ENCODE data around the gene BEST2. TPM values are rescaled to one million over a fixed set of nuclear protein-coding genes. Genes with fewer than 3 reads are reported as not detected.

BEST2 gene
- 0.24 to 0.35 TPM (median 0.28 TPM) in 4 of 5 replicates, not detected in the other for total RNA-seq (2022; extraction: Qiagen RNA extraction)

DNA sequence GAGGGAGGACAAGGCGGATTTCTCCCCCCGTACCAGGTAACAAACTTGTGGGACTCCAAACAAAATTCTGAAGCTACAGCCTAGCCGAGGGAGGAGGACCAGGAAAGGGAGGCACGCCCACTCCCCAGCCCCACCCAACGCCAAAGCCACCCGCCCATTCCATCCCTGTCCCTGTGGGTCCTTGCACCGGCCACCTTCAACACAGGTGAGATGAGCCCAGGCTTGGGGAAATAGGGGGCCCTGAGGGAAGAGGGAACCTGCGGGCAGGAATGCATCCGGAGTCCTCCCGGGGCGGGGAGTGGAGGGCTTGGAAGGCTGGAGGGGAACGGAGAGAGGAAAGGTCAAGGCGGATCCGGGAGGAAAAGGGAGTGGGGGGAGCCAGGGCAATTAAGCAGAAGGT is at the start of gene BEST2:
TSS of gene BEST2 (plus strand) at position 157 of the 400 bp plus-strand sequence. CDS start 802 bp downstream, outside the sequence.

DNA sequence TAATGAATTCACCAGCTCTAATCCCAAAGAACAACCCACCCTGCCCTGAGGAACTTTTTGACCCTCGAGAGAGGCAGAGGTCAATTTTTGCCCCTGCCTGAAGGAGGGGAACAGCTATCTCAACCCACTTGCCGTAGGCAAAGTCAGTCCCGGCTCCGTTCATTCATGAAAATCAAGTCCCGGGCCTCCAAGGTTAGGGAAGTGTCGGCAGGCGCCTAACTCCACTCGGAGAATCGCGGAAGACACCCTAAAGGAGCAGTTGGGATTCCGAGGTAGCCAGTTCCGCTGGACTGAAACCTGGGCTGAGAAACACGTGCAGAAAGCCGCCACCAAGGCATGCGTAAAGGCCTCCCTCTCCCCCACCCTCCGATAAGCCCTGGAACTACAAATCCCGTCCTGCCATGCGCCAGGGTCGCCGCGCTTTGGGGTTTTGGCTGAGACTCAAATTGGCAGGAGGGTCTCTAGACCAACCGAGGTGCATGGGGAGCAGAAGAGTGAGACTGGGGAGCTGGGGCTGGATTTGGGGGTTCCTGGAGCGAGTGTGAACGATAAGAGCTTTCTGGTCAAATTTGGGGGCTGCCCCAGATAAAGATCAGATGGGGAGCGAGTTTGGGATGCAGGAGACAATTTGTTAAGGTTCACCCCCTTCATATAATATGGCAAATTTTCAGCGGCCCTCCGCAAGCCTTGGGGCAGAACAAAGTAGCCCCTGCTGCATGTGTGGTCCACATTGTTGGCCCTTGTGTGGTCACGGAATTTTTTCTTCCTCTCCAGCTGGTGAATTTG is 27.8 kb upstream of the BEST2 start, which contains the start of gene TNPO2:
TSS of gene TNPO2 (minus strand) at position 292 of the 786 bp plus-strand sequence. CDS start 2,955 bp downstream, outside the sequence.

DNA sequence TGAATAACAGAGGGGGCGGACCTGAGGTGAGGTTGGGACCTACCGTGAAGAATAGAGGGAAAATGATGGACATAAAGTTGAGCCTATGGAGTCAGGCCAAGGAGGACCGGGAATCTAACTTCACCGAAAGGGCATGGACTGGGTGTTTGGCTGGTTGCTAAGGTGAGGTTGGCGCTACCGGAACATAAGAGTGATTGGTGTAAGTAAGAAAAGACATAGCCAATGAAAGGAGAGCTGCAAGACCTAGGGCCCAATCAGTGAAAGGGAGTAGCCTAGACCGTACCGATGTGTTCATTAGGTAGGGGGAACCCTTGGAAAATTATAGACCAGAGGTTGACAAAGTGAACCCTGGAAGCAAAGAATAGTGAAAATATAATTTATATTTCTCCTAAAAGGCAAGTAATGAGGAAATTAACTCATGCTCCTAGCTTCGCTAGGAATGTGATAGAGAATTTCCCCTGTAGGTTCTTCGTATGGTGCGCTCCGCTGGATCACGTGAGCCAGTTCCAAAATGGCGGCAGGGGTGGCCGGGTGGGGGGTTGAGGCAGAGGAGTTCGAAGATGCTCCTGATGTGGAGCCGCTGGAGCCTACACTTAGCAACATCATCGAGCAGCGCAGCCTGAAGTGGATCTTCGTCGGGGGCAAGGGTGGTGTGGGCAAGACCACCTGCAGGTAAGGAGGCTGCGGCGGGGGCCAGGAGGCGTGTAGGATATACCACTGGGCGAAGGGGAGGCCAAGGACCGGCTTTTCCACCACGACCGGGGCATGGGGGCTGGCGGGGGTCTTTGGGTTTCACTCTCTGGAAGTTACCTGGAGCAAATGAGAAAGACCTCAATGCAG is 14.4 kb upstream of the BEST2 start, which contains the start of gene GET3:
TSS of gene GET3 (plus strand) at position 503 of the 840 bp plus-strand sequence. CDS start at position 512, 9 bp downstream.

DNA sequence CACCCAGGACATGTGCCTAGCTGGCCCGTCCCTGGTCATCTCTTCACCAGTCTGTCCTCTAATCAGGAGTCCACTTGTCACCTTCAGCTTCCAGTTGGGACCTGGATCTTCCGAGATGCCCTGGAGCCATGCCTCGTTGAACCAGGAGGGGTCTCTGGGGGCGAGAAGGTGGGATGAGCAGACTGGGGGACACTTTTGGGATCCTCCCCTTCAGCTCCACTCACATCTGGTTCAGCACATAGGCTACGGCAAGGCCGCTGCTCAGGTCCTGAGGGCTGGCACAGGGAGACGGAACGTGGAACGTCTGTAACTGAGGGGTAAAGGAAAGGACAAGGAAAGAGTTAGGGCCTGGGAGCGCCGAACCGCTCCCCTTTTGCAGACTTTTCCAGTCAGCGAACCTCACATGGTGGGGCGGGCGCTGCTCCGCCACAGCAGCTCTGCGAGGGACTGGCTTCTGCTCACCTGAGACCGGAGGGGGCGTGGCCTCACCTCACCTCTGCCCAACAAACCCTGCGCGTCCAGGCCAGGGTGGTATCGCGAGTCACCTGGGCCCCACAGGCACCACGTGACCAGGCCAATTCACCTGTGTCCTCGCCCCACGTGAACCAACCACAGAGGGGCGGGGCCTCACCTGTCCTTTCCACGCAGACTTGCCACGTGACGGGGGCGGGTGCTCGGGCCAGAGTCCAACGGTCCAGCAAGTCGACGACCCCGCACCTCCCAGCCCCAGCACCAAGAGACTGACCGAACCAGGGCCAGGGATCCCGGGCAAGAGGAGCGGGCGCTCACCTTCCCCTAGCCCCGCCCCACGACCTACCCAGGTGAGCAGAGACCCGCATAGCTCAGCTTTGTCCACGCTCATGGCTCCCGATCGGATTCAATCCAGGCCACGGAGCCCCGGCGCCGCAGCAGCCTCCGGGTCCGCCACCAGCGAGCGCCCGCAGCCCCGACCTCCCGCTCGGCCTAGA is 23.3 kb downstream of the BEST2 start, which contains the start of gene HOOK2:
TSS of gene HOOK2 (minus strand) at position 965 of the 968 bp plus-strand sequence. CDS start at position 862, 103 bp downstream.

GRCh38 chr19:12791345-12792050 is 39.9 kb downstream of the BEST2 start, which contains the start of gene JUNB:
TSS of gene JUNB (plus strand) at chr19:12791486. CDS start at chr19:12791772, 286 bp downstream.

GRCh38 chr19:12801466-12802266 is 50.1 kb downstream of the BEST2 start, which contains the start of the genes PRDX2 and THSD8:
TSS of gene PRDX2 (minus strand) at chr19:12801800. CDS start at chr19:12801261, 539 bp downstream.
TSS of gene THSD8 (plus strand) at chr19:12802069. CDS start at chr19:12802072, 3 bp downstream.

GRCh38 chr19:12806242-12807081 is 54.9 kb downstream of the BEST2 start, which contains the start of gene RNASEH2A:
TSS of gene RNASEH2A (plus strand) at chr19:12806584. CDS start at chr19:12806674, 90 bp downstream.

Other genes starting within 250 kb of the BEST2 start
- 1.3 to 2.4 TPM (median 1.9 TPM) in 5 replicates for gene ZNF564, start 200.3 kb upstream of the BEST2 start, total RNA-seq (2022; extraction: Qiagen RNA extraction)
- gene ZNF490, start 141.0 kb upstream of the BEST2 start, total RNA-seq (2022; extraction: Qiagen RNA extraction): 0.34 to 0.89 TPM (median 0.70 TPM) in 5 replicates
- gene ZNF791, start 140.9 kb upstream of the BEST2 start, total RNA-seq (2022; extraction: Qiagen RNA extraction): 4.8 to 5.5 TPM (median 5.3 TPM) in 5 replicates
- gene MAN2B1, start 85.0 kb upstream of the BEST2 start, total RNA-seq (2022; extraction: Qiagen RNA extraction): 15.9 to 21.9 TPM (median 21.4 TPM) in 5 replicates
- 9.3 to 11.8 TPM (median 10.9 TPM) in 5 replicates for gene WDR83, start 85.0 kb upstream of the BEST2 start, total RNA-seq (2022; extraction: Qiagen RNA extraction)
- 40.0 to 54.0 TPM (median 49.9 TPM) in 5 replicates for gene DHPS, start 69.9 kb upstream of the BEST2 start, total RNA-seq (2022; extraction: Qiagen RNA extraction)
- gene GNG14, start 63.8 kb upstream of the BEST2 start, total RNA-seq (2022; extraction: Qiagen RNA extraction): not detected in 5 replicates
- gene FBXW9, start 55.2 kb upstream of the BEST2 start, total RNA-seq (2022; extraction: Qiagen RNA extraction): 8.7 to 14.0 TPM (median 13.4 TPM) in 5 replicates
- 25.5 to 39.5 TPM (median 35.3 TPM) in 5 replicates for gene TNPO2, start 27.9 kb upstream of the BEST2 start, total RNA-seq (2022; extraction: Qiagen RNA extraction)
- gene TRIR, start 17.1 kb upstream of the BEST2 start, total RNA-seq (2022; extraction: Qiagen RNA extraction): 160 to 199 TPM (median 197 TPM) in 5 replicates
- 67.6 to 102 TPM (median 95.8 TPM) in 5 replicates for gene GET3, start 14.3 kb upstream of the BEST2 start, total RNA-seq (2022; extraction: Qiagen RNA extraction)
- 9.8 to 12.4 TPM (median 10.8 TPM) in 5 replicates for gene HOOK2, start 23.8 kb downstream of the BEST2 start, total RNA-seq (2022; extraction: Qiagen RNA extraction)
- gene JUNB, start 39.7 kb downstream of the BEST2 start, total RNA-seq (2022; extraction: Qiagen RNA extraction): 97.7 to 170 TPM (median 137 TPM) in 5 replicates
- 0.18 to 1.1 TPM (median 0.80 TPM) in 5 replicates for gene PRDX2, start 50.0 kb downstream of the BEST2 start, total RNA-seq (2022; extraction: Qiagen RNA extraction)
- gene THSD8, start 50.3 kb downstream of the BEST2 start, total RNA-seq (2022; extraction: Qiagen RNA extraction): 6.2 to 15.8 TPM (median 9.6 TPM) in 4 of 5 replicates, not detected in the other
- gene RNASEH2A, start 54.8 kb downstream of the BEST2 start, total RNA-seq (2022; extraction: Qiagen RNA extraction): 37.6 to 51.5 TPM (median 48.6 TPM) in 5 replicates
- gene RTBDN, start 82.8 kb downstream of the BEST2 start, total RNA-seq (2022; extraction: Qiagen RNA extraction): 0.10 to 0.27 TPM (median 0.14 TPM) in 4 of 5 replicates, not detected in the other
- gene MAST1, start 86.7 kb downstream of the BEST2 start, total RNA-seq (2022; extraction: Qiagen RNA extraction): 1.5 to 2.0 TPM (median 1.9 TPM) in 5 replicates
- 27.2 to 33.8 TPM (median 32.3 TPM) in 5 replicates for gene DNASE2, start 129.7 kb downstream of the BEST2 start, total RNA-seq (2022; extraction: Qiagen RNA extraction)
- 0.05 to 0.09 TPM (median 0.06 TPM) in 3 of 5 replicates, not detected in the others for gene KLF1, start 135.4 kb downstream of the BEST2 start, total RNA-seq (2022; extraction: Qiagen RNA extraction)
- gene GCDH, start 139.4 kb downstream of the BEST2 start, total RNA-seq (2022; extraction: Qiagen RNA extraction): 8.8 to 10.0 TPM (median 9.4 TPM) in 5 replicates
- gene SYCE2, start 167.5 kb downstream of the BEST2 start, total RNA-seq (2022; extraction: Qiagen RNA extraction): 0.28 to 0.70 TPM (median 0.38 TPM) in 5 replicates
- gene FARSA, start 181.9 kb downstream of the BEST2 start, total RNA-seq (2022; extraction: Qiagen RNA extraction): 75.2 to 82.8 TPM (median 78.2 TPM) in 5 replicates
- gene CALR, start 186.8 kb downstream of the BEST2 start, total RNA-seq (2022; extraction: Qiagen RNA extraction): 507 to 554 TPM (median 516 TPM) in 5 replicates
- 70.7 to 86.3 TPM (median 80.4 TPM) in 5 replicates for gene RAD23A, start 194.1 kb downstream of the BEST2 start, total RNA-seq (2022; extraction: Qiagen RNA extraction)
- gene GADD45GIP1, start 205.4 kb downstream of the BEST2 start, total RNA-seq (2022; extraction: Qiagen RNA extraction): 30.1 to 58.7 TPM (median 54.9 TPM) in 5 replicates
- gene DAND5, start 217.8 kb downstream of the BEST2 start, total RNA-seq (2022; extraction: Qiagen RNA extraction): 0.03 to 0.08 TPM (median 0.06 TPM) in 5 replicates
- gene NFIX, start 243.7 kb downstream of the BEST2 start, total RNA-seq (2022; extraction: Qiagen RNA extraction): 3.3 to 5.1 TPM (median 4.6 TPM) in 5 replicates

Measured in A549 treated with CORT108297 at 1 μM for 4 hours (cell line).